Uterus (tissue), 2 donors: ENCODE measurements around the gene DYNC1H1.

Source experiments
- POLR2A ChIP-seq, 2 donors: fragments of 450-650 bp; IDR thresholded peaks; one replicate each; pipeline ENCODE4 v1.6.1; 2016; ENCODE audit warnings: antibody characterized with exemption in 2 of 2, mild to moderate bottlenecking in 1 of 2, moderate library complexity in 1 of 2
- TF ChIP-seq, protein P1 (sequence below), 4 experiments: fragments of 200-600 bp in 2 of 4; fragments of 450-650 bp in 2 of 4; sonication (generic) in 2 of 4; IDR thresholded peaks; one replicate each; pipeline ENCODE4 v1.5.1; 2016 to 2019; ENCODE audit warnings: antibody characterized with exemption in 4 of 4, mild to moderate bottlenecking in 2 of 4, moderate library complexity in 1 of 4

DNA sequence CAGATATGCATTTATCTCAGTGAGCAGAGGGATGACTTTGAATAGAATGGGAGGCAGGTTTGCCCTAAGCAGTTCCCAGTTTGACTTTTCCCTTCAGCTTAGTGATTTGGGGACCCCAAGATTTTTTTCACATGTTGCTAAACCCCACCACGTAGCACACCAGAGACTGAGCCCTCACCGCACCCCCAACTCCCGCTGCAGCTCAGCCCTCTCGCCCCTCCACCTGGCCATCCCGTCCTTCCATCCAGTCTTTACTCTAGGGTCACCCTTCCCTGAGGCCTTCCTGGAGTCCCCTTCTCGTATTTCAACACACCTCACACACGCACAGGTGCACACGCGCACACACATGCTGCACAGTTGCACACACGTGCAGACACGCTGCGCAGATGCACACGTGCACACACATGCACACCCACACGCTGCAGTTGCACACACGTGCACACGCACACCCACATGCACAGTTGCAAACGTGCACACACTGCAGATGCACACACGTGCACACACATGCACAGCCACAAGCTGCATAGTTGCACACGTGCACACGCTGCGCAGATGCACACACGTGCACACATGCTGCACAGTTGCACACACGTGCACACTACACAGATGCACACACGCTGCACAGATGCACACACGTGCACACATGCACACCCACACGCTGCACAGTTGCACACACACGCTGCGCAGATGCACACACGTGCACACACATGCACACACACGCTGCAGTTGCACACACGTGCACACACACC lies 92.5 kb downstream of the DYNC1H1 start:
- TF ChIP-seq, protein P1, sequence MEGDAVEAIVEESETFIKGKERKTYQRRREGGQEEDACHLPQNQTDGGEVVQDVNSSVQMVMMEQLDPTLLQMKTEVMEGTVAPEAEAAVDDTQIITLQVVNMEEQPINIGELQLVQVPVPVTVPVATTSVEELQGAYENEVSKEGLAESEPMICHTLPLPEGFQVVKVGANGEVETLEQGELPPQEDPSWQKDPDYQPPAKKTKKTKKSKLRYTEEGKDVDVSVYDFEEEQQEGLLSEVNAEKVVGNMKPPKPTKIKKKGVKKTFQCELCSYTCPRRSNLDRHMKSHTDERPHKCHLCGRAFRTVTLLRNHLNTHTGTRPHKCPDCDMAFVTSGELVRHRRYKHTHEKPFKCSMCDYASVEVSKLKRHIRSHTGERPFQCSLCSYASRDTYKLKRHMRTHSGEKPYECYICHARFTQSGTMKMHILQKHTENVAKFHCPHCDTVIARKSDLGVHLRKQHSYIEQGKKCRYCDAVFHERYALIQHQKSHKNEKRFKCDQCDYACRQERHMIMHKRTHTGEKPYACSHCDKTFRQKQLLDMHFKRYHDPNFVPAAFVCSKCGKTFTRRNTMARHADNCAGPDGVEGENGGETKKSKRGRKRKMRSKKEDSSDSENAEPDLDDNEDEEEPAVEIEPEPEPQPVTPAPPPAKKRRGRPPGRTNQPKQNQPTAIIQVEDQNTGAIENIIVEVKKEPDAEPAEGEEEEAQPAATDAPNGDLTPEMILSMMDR (IDR thresholded peaks at IDR 0.05), result no peak
- TF ChIP-seq POLR2A (IDR thresholded peaks at IDR 0.05), result no peak
